H1 (cell line): ENCODE data around the gene HSPA4.

Experiments
- CBX5 ChIP-seq: fragments of 300-800, 300-1000 bp; sonication (generic); IDR thresholded peaks from 2 replicates; pipeline ENCODE4 v1.7.1; 2016; ENCODE audit warnings: antibody characterized with exemption, low read length, low read depth
- CTCF ChIP-seq, 3 experiments: IDR thresholded peaks; 1 replicate in 2 of 3; 2 replicates in 1 of 3; pipeline versions ENCODE4 v1.5.1 to v1.6.1; 2011; ENCODE audit warnings: low read length in 3 of 3, mild to moderate bottlenecking in 3 of 3, inconsistent platforms in 2 of 3, low read depth in 1 of 3, moderate library complexity in 1 of 3; ENCODE audit not compliant: insufficient read depth in 1 of 3; ENCODE audit errors: control extremely low read depth in 1 of 3
- EP300 ChIP-seq, 2 experiments: IDR thresholded peaks; 1 replicate in 1 of 2; 2 replicates in 1 of 2; pipeline ENCODE4 v1.6.1; 2011 to 2012; ENCODE audit warnings: low read depth in 2 of 2, low read length in 2 of 2, mild to moderate bottlenecking in 2 of 2, borderline replicate concordance in 1 of 2, inconsistent platforms in 1 of 2, moderate library complexity in 1 of 2
- EZH2 ChIP-seq: fragments of 200-600 bp; sonication (generic); IDR thresholded peaks from 2 replicates; pipeline ENCODE4 v1.7.1; 2012; ENCODE audit warnings: low read depth, mild to moderate bottlenecking, moderate library complexity, low read length, inconsistent platforms; ENCODE audit not compliant: severe bottlenecking
- GTF2F1 ChIP-seq: IDR thresholded peaks from 2 replicates; pipeline ENCODE4 v1.6.1; 2012; ENCODE audit warnings: low read depth, low read length, improper control_type of control experiment, borderline replicate concordance
- HDAC6 ChIP-seq: IDR thresholded peaks from one replicate; pipeline ENCODE4 v1.7.1; 2012; ENCODE audit warnings: low read depth, mild to moderate bottlenecking, inconsistent platforms, low read length, moderate library complexity
- MAX ChIP-seq: IDR thresholded peaks from 2 replicates; pipeline ENCODE4 v1.6.1; 2012; ENCODE audit warnings: inconsistent platforms
- NRF1 ChIP-seq: IDR thresholded peaks from 2 replicates; pipeline ENCODE4 v1.6.1; 2011; ENCODE audit warnings: mild to moderate bottlenecking, low read depth, low read length, improper control_type of control experiment
- POLR2A ChIP-seq, 2 experiments: IDR thresholded peaks; 1 replicate in 1 of 2; 2 replicates in 1 of 2; pipeline ENCODE4 v1.6.1; 2011; ENCODE audit warnings: low read depth in 2 of 2, low read length in 2 of 2, mild to moderate bottlenecking in 2 of 2; ENCODE audit errors: control extremely low read depth in 1 of 2
- RAD21 ChIP-seq, 2 experiments: IDR thresholded peaks in 1 of 2; conservative IDR thresholded peaks in 1 of 2; 2 replicates each; pipeline ENCODE4 v1.6.1; 2011; ENCODE audit warnings: low read depth in 2 of 2, low read length in 2 of 2, improper control_type of control experiment in 1 of 2, inconsistent platforms in 1 of 2, mild to moderate bottlenecking in 1 of 2, moderate library complexity in 1 of 2
- SIX5 ChIP-seq: IDR thresholded peaks from 2 replicates; pipeline ENCODE4 v1.6.1; 2011; ENCODE audit warnings: mild to moderate bottlenecking, low read depth, low read length
- USF2 ChIP-seq: IDR thresholded peaks from 2 replicates; pipeline ENCODE4 v1.6.1; 2011; ENCODE audit warnings: low read length, improper control_type of control experiment
- YY1 ChIP-seq: IDR thresholded peaks from 2 replicates; pipeline ENCODE4 v1.6.1; 2011; ENCODE audit warnings: low read depth, mild to moderate bottlenecking, low read length
- ZNF274 ChIP-seq: IDR thresholded peaks from 2 replicates; pipeline ENCODE4 v1.7.0; 2012; ENCODE audit warnings: low read length, borderline replicate concordance; ENCODE audit errors: extremely low read depth

- TF ChIP-seq EP300 (IDR thresholded peaks at IDR 0.05; ENCODE audit: borderline replicate concordance in 1 of 2, low read depth in 2 of 2, low read length in 2 of 2) (no peak), CBX5 (no peak), YY1 (no peak), ZNF274 (no peak), NRF1 (no peak), EZH2 (no peak), HDAC6 (no peak), USF2 (no peak), CTCF (IDR thresholded peaks at IDR 0.05; ENCODE audit: control extremely low read depth in 1 of 3, insufficient read depth in 1 of 3, low read depth in 1 of 3, low read length in 3 of 3) (no peak), GTF2F1 (no peak), POLR2A (IDR thresholded peaks at IDR 0.05; ENCODE audit: control extremely low read depth in 1 of 2, low read depth in 2 of 2, low read length in 2 of 2) (no peak), MAX (no peak), SIX5 (no peak), RAD21 (IDR thresholded peaks at IDR 0.05 in 1 of 2, conservative IDR thresholded peaks at IDR 0.05 in 1 of 2; ENCODE audit: low read depth in 2 of 2, low read length in 2 of 2) (no peak)
Observed at GRCh38 chr5:133121611-133122150, 69.9 kb downstream of the HSPA4 start.
